ENCODE data around the gene FCHSD2.

DNA sequence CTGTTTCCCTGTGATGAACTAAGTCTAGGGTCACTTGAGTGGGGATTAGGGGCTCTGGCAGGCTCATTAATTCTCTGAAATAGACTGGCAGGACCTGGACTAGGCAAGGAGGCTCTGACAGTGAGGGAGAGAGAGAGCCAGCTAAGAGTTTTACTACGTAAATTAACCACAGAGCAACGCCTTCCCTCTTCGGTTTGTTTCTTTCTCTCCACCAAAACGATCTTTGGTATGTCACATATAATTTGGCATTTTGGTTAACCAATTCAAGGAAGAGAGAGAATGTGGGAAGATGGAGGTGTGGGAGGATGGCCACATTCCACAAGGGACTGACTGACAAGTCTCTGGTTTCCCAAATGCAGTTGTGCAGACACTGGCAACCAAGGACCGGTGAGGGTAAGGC is 300.0 kb downstream of the FCHSD2 start:
- TF ChIP-seq, protein P1, sequence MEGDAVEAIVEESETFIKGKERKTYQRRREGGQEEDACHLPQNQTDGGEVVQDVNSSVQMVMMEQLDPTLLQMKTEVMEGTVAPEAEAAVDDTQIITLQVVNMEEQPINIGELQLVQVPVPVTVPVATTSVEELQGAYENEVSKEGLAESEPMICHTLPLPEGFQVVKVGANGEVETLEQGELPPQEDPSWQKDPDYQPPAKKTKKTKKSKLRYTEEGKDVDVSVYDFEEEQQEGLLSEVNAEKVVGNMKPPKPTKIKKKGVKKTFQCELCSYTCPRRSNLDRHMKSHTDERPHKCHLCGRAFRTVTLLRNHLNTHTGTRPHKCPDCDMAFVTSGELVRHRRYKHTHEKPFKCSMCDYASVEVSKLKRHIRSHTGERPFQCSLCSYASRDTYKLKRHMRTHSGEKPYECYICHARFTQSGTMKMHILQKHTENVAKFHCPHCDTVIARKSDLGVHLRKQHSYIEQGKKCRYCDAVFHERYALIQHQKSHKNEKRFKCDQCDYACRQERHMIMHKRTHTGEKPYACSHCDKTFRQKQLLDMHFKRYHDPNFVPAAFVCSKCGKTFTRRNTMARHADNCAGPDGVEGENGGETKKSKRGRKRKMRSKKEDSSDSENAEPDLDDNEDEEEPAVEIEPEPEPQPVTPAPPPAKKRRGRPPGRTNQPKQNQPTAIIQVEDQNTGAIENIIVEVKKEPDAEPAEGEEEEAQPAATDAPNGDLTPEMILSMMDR (IDR thresholded peaks at IDR 0.05): no peak
- TF ChIP-seq POLR2A (IDR thresholded peaks at IDR 0.05): no peak
